Endothelial cell of umbilical vein (primary cell): Measurements from ENCODE around the gene OR2A7.
"Not testable (repeated sequence)": the region's sequence is repeated elsewhere in the genome, so short reads cannot be mapped to it uniquely, and the experiment has no call there.

Source experiments
- CTCF ChIP-seq, 2 donors: IDR thresholded peaks; 1 replicate in 1 of 2; 2 replicates in 1 of 2; pipeline ENCODE4 v1.5.1; 2011; ENCODE audit warnings: low read length in 2 of 2, mild to moderate bottlenecking in 2 of 2, moderate library complexity in 2 of 2, control low read depth in 1 of 2, inconsistent platforms in 1 of 2, low read depth in 1 of 2; ENCODE audit not compliant: insufficient read depth in 1 of 2; ENCODE audit errors: extremely low read depth in 1 of 2
- EZH2 ChIP-seq: IDR thresholded peaks from 2 replicates; pipeline ENCODE4 v1.6.1; 2012; ENCODE audit warnings: borderline replicate concordance, low read depth, mild to moderate bottlenecking, moderate library complexity, low read length, inconsistent platforms; ENCODE audit not compliant: severe bottlenecking

GRCh38 chr7:144233039-144233438 lies 31.6 kb downstream of the OR2A7 start:
- not testable (repeated sequence) for TF ChIP-seq CTCF (IDR thresholded peaks at IDR 0.05; ENCODE audit: extremely low read depth in 1 of 2, insufficient read depth in 1 of 2, low read depth in 1 of 2, low read length in 2 of 2); EZH2
